HepG2 (cell line): ENCODE results near the gene SNX3. TPM values are rescaled to one million over a fixed set of nuclear protein-coding genes. Genes with fewer than 3 reads are reported as not detected.

Experiments
- ATAC-seq: fragments of 200-7000 bp; cut with Tn5 transposase; 3 replicates; pipeline ENCODE4 v1.9.1; 2020; ENCODE audit warnings: mild to moderate bottlenecking, moderate library complexity
- BruUV-seq: library from RNA; stranded (reverse); fragments of 400-500 nt; replicated peaks from 2 replicates; lab custom pipeline; 2021; lab: Mats Ljungman, UMichigan
- CTCF ChIA-PET: fragments of 300-600 bp; formaldehyde crosslinking; extraction: SDS; loops from one replicate; lab custom pipeline; 2021; ENCODE audit warnings: low total read pairs, inconsistent platforms, low intra/inter-chr PET ratio; lab: Yijun Ruan, JAX
- POLR2A ChIA-PET: fragments of 350-600 bp; sonication (Branson Sonifier 250); formaldehyde crosslinking; loops from one replicate; lab custom pipeline; 2020; ENCODE audit warnings: antibody characterized with exemption, inconsistent platforms; lab: Yijun Ruan, JAX
- DNase-seq: peaks from one replicate; pipeline ENCODE4 v3.0.0-alpha.2; 2015; ENCODE audit warnings: low spot score
- FAIRE-seq: peaks from 3 replicates; lab custom pipeline; 2011; peaks lifted over from hg19 to GRCh38; lab: Jason Lieb, UNC
- H2AFZ ChIP-seq: one replicate; pipeline ENCODE4 v1.6.1; 2011; ENCODE audit warnings: low read length, inconsistent platforms
- H3K27ac ChIP-seq: fragments of 300-600 bp; 3 replicates; pipeline ENCODE4 v1.8.0; 2011; ENCODE audit warnings: mixed run types, mild to moderate bottlenecking, mixed read lengths, low read length, inconsistent platforms; ENCODE audit not compliant: insufficient read depth; ENCODE audit errors: extremely low read length
- H3K27me3 ChIP-seq, 2 experiments: fragments of 200-600 bp in 1 of 2; 2 replicates in 1 of 2; 3 replicates in 1 of 2; pipeline versions ENCODE4 v1.6.0 to v1.8.0; 2011; ENCODE audit warnings: low read length in 2 of 2, mild to moderate bottlenecking in 2 of 2, moderate library complexity in 2 of 2, inconsistent platforms in 1 of 2; ENCODE audit not compliant: insufficient read depth in 2 of 2, control insufficient read depth in 1 of 2
- H3K36me3 ChIP-seq, 2 experiments: fragments of 200-600 bp in 1 of 2; replicated peaks in 1 of 2; 2 replicates in 1 of 2; 3 replicates in 1 of 2; pipeline versions ENCODE4 v1.5.1 to v1.8.0; 2011; ENCODE audit warnings: low read length in 2 of 2, inconsistent platforms in 1 of 2; ENCODE audit not compliant: insufficient read depth in 2 of 2, control insufficient read depth in 1 of 2
- H3K4me1 ChIP-seq: 2 replicates; pipeline ENCODE4 v1.5.1; 2012; ENCODE audit warnings: low read length, inconsistent platforms; ENCODE audit not compliant: insufficient read depth
- H3K4me2 ChIP-seq: 2 replicates; pipeline ENCODE4 v1.6.0; 2011; ENCODE audit warnings: low read depth, low read length, inconsistent platforms
- H3K4me3 ChIP-seq, 3 experiments: fragments of 200-600 bp in 1 of 3; sonication (generic), shearing (Covaris generic) in 1 of 3; replicated peaks in 1 of 3; 2 replicates each; pipeline ENCODE4 v1.5.1; 2011 to 2016; ENCODE audit warnings: low read length in 3 of 3, inconsistent platforms in 2 of 3, low read depth in 2 of 3, mild to moderate bottlenecking in 2 of 3, control low read depth in 1 of 3, mixed read lengths in 1 of 3; ENCODE audit not compliant: insufficient read depth in 1 of 3
- H3K79me2 ChIP-seq: one replicate; pipeline ENCODE4 v1.6.1; 2011; ENCODE audit warnings: low read length, inconsistent platforms; ENCODE audit not compliant: insufficient read depth
- H3K9ac ChIP-seq: 2 replicates; pipeline ENCODE4 v1.6.0; 2011; ENCODE audit warnings: mild to moderate bottlenecking, low read depth, low read length, inconsistent platforms; ENCODE audit not compliant: insufficient read depth
- H3K9me3 ChIP-seq: 2 replicates; pipeline ENCODE4 v1.5.1; 2012; ENCODE audit warnings: mild to moderate bottlenecking, low read length
- H4K20me1 ChIP-seq: 2 replicates; pipeline ENCODE4 v1.6.0; 2011; ENCODE audit warnings: inconsistent platforms, mild to moderate bottlenecking, low read length, moderate library complexity; ENCODE audit not compliant: insufficient read depth
- ARNT2 ChIP-seq: sonication (generic); formaldehyde crosslinking; IDR thresholded peaks from 2 replicates; pipeline ENCODE4 v1.8.0; 2022; ENCODE audit warnings: mild to moderate bottlenecking, low read depth, missing genetic modification reagents, moderate library complexity
- DRAP1 ChIP-seq: IDR thresholded peaks from 2 replicates; pipeline ENCODE4 v1.6.1; 2016; ENCODE audit warnings: missing genetic modification reagents, missing compliant biosample characterization
- NR2F2 ChIP-seq: IDR thresholded peaks from 2 replicates; pipeline ENCODE4 v1.6.1; 2012; ENCODE audit warnings: low read depth, inconsistent platforms, borderline replicate concordance
- PHF5A ChIP-seq: IDR thresholded peaks from one replicate; pipeline ENCODE4 v1.6.1; 2018; ENCODE audit warnings: low read depth, missing genetic modification reagents; ENCODE audit not compliant: unreplicated experiment
- PHF8 ChIP-seq: sonication (generic); formaldehyde crosslinking; IDR thresholded peaks from 2 replicates; pipeline ENCODE4 v1.5.0; 2020; ENCODE audit warnings: missing genetic modification reagents
- SRSF9 ChIP-seq: fragments of 200-400 bp; formaldehyde crosslinking; IDR thresholded peaks from 2 replicates; pipeline ENCODE4 v1.6.1; 2018; ENCODE audit warnings: borderline replicate concordance, mild to moderate bottlenecking, low read depth, low read length; ENCODE audit not compliant: insufficient read depth, poor library complexity, severe bottlenecking
- TBL1XR1 ChIP-seq: fragments of 150-350 bp; IDR thresholded peaks from 2 replicates; pipeline ENCODE4 v1.6.1; 2014; ENCODE audit warnings: borderline replicate concordance, low read length; ENCODE audit not compliant: partially characterized antibody
- TP53 ChIP-seq: sonication (generic); formaldehyde crosslinking; conservative IDR thresholded peaks from 2 replicates; pipeline ENCODE4 v1.4.0; 2020; ENCODE audit warnings: missing genetic modification reagents
- ZBTB14 ChIP-seq: sonication (generic); formaldehyde crosslinking; IDR thresholded peaks from 2 replicates; pipeline ENCODE4 v1.4.0; 2020; ENCODE audit warnings: missing genetic modification reagents
- ZBTB20 ChIP-seq: sonication (generic); formaldehyde crosslinking; IDR thresholded peaks from 2 replicates; pipeline ENCODE4 v1.8.1; 2023; ENCODE audit warnings: missing genetic modification reagents, low read depth, mild to moderate bottlenecking, borderline replicate concordance
- ZBTB8A ChIP-seq: sonication (generic); formaldehyde crosslinking; IDR thresholded peaks from 2 replicates; pipeline ENCODE4 v1.4.0; 2020; ENCODE audit warnings: mild to moderate bottlenecking, low read depth, missing genetic modification reagents, borderline replicate concordance
- ZNF160 ChIP-seq: sonication (generic); formaldehyde crosslinking; IDR thresholded peaks from 2 replicates; pipeline ENCODE4 v1.8.0; 2022; ENCODE audit warnings: mild to moderate bottlenecking, inconsistent platforms, missing genetic modification reagents
- ZNF30 ChIP-seq: sonication (generic); formaldehyde crosslinking; IDR thresholded peaks from 2 replicates; pipeline ENCODE4 v1.5.0; 2020; ENCODE audit warnings: mild to moderate bottlenecking, missing genetic modification reagents
- ZSCAN21 ChIP-seq: sonication (generic); formaldehyde crosslinking; IDR thresholded peaks from 2 replicates; pipeline ENCODE4 v1.8.0; 2022; ENCODE audit warnings: mild to moderate bottlenecking, missing genetic modification reagents, moderate library complexity, borderline replicate concordance
- ZSCAN29 ChIP-seq: sonication (generic); formaldehyde crosslinking; conservative IDR thresholded peaks from 2 replicates; pipeline ENCODE4 v1.4.0; 2020; ENCODE audit warnings: mild to moderate bottlenecking, missing genetic modification reagents
- WGBS: methylation state at CpG from one replicate; pipeline ENCODE4 v1.1.6; 2017; ENCODE audit warnings: low lambda C conversion rate; 5-methylcytosine and 5-hydroxymethylcytosine counted together
- in situ Hi-C: cut with HindIII; loops from 2 replicates; pipeline ENCODE4 v1.10.0; 2017; ENCODE audit warnings: low pct_unique_long_range_greater_than_20kb; ENCODE audit not compliant: extremely low pct_ligation_motif_present
- intact Hi-C: fragments of 100-400 bp; cut with micrococcal nuclease; formaldehyde crosslinking; loops from one replicate; pipeline ENCODE4 v1.10.0; 2022; ENCODE audit not compliant: unreplicated experiment
- polyA plus RNA-seq, 8 experiments: library from polyadenylated mRNA; depleted of rRNA in 3 of 8; stranded (reverse) in 7 of 8; unstranded in 1 of 8; fragments of >200 nt; fragmentation: Illumina TruSeq in 4 of 8; extraction: Trizol in 4 of 8; gene quantifications; 2 replicates each; pipeline versions ENCODE4 v1.2.1 to v1.2.3, GENCODE V29; 2011 to 2016; ENCODE audit warnings: low read depth in 4 of 8, missing spikeins in 1 of 8, mixed read lengths in 1 of 8; ENCODE audit not compliant: insufficient read depth in 1 of 8
- total RNA-seq, 5 experiments: library from RNA; depleted of rRNA; stranded (reverse); fragments of >200 nt; fragmentation: Illumina TruSeq; extraction: Trizol; gene quantifications; 2 replicates each; pipeline ENCODE4 v1.2.3, GENCODE V29; 2016; ENCODE audit warnings: low read depth in 1 of 5
- TF ChIP-seq, protein P1 (sequence below): sonication (generic); formaldehyde crosslinking; IDR thresholded peaks from 2 replicates; pipeline ENCODE4 v1.8.0; 2022; ENCODE audit warnings: mild to moderate bottlenecking, missing genetic modification reagents, moderate library complexity
- TF ChIP-seq, protein P2 (sequence below): sonication (generic); formaldehyde crosslinking; IDR thresholded peaks from 2 replicates; pipeline ENCODE4 v1.5.0; 2020; ENCODE audit warnings: mild to moderate bottlenecking, missing genetic modification reagents

SNX3 gene
- total and polyA plus RNA-seq, 2 of the 13 experiments (the other 11 are each of a cell fraction or from before 2014, with no cell fraction given), result 84.9 to 226 TPM

DNA sequence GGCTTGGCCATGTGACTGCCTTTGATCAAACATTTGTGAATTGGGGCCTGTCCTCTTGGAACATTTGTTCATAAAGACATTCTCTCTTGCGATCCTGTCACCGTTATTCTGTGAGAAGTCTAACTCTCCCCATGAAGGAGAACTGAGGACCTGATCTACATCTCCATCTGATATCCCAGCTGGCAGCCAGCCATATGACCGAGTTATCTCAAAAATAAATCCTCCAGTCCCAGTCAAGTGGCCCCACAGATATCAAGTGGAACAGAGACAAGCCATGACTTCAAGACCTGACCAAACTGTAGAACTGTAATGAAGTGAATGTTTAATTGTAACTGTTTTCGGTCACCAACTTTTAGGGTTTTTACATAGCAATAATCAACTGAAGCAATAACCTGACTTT, 25.7 kb downstream of the SNX3 start:
- intact Hi-C loops, result no loop called here

More for the DNA sequence above, 25.7 kb downstream of the SNX3 start:
- TF ChIP-seq ZBTB8A (CRISPR knock-in tag) (no peak), TP53 (no peak), ARNT2 (no peak), SRSF9 (no peak), ZSCAN21 (CRISPR knock-in tag) (no peak), ZNF30 (CRISPR knock-in tag) (no peak), PHF5A (no peak), TBL1XR1 (no peak), DRAP1 (CRISPR knock-in tag) (no peak), ZNF160 (no peak), NR2F2 (no peak), ZSCAN29 (no peak), ZBTB20 (CRISPR knock-in tag) (no peak), ZBTB14 (no peak), PHF8 (CRISPR knock-in tag) (no peak)
- TF ChIP-seq, protein P1, sequence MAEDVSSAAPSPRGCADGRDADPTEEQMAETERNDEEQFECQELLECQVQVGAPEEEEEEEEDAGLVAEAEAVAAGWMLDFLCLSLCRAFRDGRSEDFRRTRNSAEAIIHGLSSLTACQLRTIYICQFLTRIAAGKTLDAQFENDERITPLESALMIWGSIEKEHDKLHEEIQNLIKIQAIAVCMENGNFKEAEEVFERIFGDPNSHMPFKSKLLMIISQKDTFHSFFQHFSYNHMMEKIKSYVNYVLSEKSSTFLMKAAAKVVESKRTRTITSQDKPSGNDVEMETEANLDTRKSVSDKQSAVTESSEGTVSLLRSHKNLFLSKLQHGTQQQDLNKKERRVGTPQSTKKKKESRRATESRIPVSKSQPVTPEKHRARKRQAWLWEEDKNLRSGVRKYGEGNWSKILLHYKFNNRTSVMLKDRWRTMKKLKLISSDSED (CRISPR knock-in tag), result no peak
- TF ChIP-seq, protein P2, sequence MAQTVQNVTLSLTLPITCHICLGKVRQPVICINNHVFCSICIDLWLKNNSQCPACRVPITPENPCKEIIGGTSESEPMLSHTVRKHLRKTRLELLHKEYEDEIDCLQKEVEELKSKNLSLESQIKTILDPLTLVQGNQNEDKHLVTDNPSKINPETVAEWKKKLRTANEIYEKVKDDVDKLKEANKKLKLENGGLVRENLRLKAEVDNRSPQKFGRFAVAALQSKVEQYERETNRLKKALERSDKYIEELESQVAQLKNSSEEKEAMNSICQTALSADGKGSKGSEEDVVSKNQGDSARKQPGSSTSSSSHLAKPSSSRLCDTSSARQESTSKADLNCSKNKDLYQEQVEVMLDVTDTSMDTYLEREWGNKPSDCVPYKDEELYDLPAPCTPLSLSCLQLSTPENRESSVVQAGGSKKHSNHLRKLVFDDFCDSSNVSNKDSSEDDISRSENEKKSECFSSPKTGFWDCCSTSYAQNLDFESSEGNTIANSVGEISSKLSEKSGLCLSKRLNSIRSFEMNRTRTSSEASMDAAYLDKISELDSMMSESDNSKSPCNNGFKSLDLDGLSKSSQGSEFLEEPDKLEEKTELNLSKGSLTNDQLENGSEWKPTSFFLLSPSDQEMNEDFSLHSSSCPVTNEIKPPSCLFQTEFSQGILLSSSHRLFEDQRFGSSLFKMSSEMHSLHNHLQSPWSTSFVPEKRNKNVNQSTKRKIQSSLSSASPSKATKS (CRISPR knock-in tag), result no peak
- TF ChIP-seq, all 625 proteins: peak for 0
- Histone ChIP-seq H3K9ac (no peak overlapping the region), H3K36me3 (peaks cover 2 to 17% of the 10 kb centered on the region in 2 experiments; a peak in 3 of 5 replicates), H3K4me1 (peaks cover 8% of the 10 kb centered on the region; the same call in 1 of the 2 replicates), H4K20me1 (no peaks in the 10 kb centered on the region), H2AFZ (no peak overlapping the region), H3K9me3 (no peaks in the 10 kb centered on the region), H3K27me3 (no peaks in the 10 kb centered on the region), H3K4me3 (no peak overlapping the region), H3K27ac (no peak overlapping the region), H3K79me2 (peaks cover 15% of the 10 kb centered on the region), H3K4me2 (no peak overlapping the region)
- WGBS, result 95% methylated on average over 4 of the region's 4 CpGs
- POLR2A ChIA-PET, result no interaction called here
- FAIRE-seq (no peak), ATAC-seq (no peak), DNase-seq (no peak)
- in situ Hi-C loops, result no loop called here
- CTCF ChIA-PET, result no interaction called here
- no TSS peak for BruUV-seq
